ENCODE measurements around the gene CST9.

CST9 gene, protein sequence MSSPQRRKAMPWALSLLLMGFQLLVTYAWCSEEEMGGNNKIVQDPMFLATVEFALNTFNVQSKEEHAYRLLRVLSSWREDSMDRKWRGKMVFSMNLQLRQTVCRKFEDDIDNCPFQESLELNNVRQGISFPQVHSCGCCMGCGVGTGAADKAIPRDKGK

DNA sequence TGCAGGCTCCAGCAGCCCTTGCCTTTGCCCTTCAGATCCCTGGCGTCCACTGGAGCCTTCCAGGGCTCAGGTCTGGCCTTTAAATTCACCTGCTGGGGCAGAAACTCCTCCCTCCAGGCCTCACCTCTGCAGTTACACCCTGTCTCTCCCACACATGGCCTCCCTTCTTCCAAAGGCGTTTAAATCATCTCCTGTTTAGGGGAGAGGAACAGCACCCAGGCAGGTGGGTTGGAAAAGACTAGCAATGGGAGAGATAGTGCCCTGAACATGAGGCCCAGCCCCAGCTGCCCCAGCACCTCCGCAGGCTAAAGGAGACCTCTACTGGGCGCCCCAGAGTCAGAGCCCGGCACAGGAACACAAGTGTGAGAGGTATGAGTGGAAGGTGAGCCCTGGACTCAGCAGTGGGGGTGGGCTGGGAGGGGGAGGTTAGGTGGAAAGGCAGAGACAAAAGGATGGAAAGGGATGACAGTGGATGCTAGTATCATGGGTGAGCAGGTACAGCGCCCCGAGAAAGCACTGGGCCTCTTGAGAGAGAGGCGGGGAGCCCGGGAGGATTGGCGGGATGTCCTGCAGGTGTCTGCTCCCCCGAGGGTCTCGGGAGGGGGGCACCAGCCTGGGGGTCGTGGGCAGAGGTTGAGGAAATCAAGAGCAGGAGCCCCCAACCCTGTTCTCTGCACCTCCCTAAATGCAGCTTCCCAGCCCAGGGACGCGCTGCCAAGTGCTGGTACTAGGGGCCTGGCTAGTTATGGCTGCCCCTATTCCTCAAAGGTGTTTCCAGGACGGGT lies at the start of gene CST9:
TSS of gene CST9 (minus strand) at position 51 of the 785 bp plus-strand sequence. CDS start 53 bp downstream, outside the sequence.
- in situ Hi-C loops (cut with MboI; ENCODE audit: low sequenced_read_pairs), result loop anchor here (25.0 kb wide), 1 partner anchor 169 kb away; the partner anchor contains the start of gene CSTL1

DNA sequence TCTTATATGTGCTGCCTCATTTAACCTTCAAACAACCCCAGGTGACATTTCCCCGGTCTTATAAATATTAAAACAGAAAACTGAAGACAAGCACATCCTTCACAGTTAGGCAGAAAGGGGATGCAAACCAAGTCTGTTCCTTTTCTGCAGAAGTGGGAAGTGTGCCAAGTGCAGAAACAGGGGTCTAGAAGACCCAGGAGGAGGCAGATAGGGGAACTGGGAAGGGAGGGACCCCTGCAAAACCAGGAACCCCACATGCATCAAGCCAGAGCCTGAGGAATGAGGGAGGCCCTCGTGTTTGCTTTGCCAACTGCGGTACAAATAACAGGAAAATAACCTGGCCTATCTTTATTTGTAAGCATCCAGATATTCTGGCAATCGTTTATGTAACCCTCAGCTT lies 49.0 kb upstream of the CST9 start:
- in situ Hi-C loops (cut with MboI; ENCODE audit: low sequenced_read_pairs), result no loop called here

DNA sequence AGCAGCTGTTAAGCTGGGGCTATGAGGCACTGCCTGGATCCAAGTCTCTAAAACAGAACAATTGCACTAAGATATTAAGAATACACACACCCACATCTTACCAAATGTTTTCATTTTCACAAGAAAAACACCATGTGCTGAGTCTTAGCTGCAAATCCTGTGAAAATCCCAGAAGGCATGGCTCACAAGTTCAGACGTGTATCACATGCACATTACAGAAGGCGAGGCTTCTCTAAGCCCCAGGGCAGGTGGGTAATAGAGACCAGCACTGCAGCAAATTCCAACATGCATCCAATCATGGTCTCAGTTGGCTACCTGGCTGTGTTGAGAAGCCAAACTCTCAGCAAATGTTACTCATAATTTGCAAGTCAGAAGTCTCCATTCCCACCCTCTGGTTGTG lies 48.3 kb upstream of the CST9 start:
- in situ Hi-C loops (cut with MboI; ENCODE audit: low sequenced_read_pairs), result no loop called here

DNA sequence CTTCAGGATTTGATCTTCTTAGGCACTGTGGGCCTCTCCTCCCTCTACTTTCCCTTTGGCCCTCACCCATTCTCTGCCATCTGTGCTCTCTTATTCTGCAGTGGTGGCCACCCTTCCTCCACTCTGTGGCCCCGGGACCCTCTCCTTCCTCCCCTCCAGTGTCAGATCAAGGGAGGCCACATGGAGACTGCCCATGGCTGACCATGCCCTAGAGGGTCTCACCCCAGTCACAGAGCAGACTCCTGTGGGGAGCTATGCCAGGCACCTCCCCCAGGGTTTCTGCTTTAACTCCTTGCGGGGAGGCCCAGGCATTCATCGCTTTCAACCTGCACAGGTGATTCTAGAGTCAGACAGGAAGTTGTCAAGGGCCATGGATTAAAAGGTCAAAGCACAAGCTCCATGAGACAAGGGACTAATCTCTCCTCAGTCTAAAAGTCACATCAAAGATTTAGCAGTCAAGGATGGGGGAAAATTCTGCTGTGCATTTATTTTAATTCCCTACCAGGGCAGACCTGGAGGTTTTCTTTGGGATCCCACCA lies 47.8 kb upstream of the CST9 start:
- in situ Hi-C loops (cut with MboI; ENCODE audit: low sequenced_read_pairs), result no loop called here

DNA sequence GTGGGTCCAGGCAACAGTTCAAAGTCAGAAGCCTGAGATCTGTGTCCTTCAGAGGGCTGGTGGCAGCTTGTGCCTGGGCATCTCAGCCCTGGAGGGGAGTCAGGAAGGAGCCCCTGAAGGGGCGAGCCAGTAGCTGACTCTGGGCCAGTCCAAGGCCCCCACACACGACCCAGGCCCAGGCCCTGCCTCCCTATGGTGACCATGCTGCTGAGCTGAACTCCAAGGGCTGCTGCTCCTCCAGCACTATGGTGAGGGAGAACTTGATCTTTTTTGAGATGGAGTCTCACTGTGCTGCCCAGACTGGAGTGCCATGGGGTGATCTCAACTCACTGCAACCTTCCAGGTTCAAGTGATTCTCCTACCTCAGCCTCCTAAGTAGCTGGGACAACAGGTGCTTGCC lies 47.2 kb upstream of the CST9 start:
- in situ Hi-C loops (cut with MboI; ENCODE audit: low sequenced_read_pairs), result no loop called here

DNA sequence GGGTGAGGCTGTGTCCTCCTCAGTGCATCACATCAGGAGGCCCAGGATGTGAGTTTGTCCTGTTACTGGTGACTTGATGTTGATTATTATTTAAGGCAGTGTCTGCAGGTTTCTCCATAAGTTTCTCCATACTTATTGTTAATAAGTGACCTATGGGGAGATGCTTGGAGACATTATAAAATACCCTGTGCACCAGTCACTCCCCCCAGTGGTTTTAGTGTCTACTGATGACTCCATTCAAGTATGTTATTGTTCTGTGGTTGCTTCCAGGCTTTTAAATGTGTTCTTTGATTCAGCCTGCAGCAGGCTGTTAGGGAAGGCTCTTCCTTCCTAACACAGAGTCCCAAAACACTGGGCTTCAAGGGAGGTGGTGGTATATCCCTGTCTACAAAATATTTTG lies 46.7 kb upstream of the CST9 start:
- in situ Hi-C loops (cut with MboI; ENCODE audit: low sequenced_read_pairs), result no loop called here

DNA sequence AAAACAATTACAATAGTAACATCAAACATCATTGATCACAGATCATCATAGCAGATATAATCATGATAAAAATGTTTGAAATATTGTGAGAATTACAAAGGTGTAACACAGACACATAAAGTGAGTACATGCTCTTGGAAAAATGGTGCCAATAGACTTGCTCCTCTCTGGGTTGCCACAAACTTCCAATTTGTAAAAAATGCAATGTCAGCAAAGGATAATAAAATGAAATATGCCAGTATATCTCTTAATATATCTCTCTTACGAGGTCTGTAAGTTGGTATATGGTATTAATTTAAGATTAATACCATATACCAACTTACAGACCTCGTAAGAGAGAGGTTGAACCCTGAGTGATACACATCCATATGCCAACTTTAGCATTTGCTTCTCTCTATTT lies 45.4 kb upstream of the CST9 start:
- in situ Hi-C loops (cut with MboI; ENCODE audit: low sequenced_read_pairs), result no loop called here

DNA sequence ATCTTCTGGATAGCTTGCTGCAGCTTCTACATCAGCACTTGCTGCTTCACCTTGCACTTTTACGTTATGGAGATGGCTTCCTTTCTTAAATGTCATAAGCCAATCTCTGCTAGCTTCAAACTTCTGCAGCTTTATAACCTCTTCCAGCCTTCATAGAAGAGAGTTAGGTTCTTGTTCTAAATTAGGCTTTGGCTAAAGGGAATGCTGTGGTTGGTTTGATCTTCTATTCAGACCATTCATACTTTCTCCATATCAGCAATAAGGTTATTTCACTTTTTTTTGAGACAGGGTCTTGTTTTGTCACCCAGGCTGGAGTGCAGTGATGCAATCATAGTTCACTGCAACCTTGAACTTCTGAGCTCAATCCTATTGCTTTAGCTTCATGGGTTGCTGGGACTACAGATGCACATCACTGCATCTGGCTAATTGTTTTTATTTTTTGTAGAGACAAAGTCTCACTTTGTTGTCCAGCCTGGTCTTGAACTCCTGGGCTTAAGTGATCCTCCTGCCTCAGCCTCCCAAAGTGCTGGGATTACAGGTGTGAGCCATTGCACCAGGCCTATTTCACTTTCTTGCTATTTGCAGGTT lies 44.2 kb upstream of the CST9 start:
- in situ Hi-C loops (cut with MboI; ENCODE audit: low sequenced_read_pairs), result loop anchor here (25.0 kb wide), 1 partner anchor 638 kb away; no protein-coding TSS in a partner anchor

DNA sequence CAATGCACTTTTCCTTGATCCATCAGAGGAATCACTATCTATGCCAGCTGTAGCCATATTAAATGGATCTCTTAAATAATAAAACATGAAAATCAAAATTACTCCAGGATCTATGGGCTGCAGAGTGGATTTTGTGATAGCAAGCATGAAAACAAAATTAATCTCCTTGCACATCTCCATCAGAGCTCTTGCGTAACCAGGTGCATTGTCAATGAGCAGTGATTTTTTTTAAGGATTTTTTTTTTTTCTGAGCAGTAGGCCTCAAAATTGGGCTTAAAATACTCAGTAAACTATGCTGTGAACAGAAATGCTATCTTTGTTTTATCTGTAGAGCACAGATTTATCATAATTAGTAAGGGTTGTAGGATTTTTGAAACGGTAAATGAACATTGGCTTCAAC lies 43.5 kb upstream of the CST9 start:
- in situ Hi-C loops (cut with MboI; ENCODE audit: low sequenced_read_pairs), result loop anchor here (25.0 kb wide), 1 partner anchor 637 kb away; no protein-coding TSS in a partner anchor

DNA sequence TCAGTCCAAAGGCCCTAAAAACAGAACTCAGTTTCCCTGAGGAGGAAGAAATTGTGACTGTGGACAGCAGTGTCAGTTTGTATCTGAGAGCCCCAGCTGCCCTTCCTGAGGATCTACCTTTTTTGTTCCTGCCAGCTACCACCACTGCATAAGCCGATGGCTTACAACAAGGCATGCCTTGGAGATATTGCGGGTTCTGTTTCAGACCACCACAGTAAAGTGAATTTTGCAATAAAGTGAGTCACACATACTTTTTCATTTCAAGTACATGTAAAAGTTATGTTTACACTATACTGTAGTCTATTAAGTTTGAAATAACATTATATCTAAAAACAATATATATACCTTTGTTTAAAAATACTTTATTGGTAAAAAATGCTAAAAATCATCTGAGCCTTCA lies 41.6 kb upstream of the CST9 start:
- in situ Hi-C loops (cut with MboI; ENCODE audit: low sequenced_read_pairs), result loop anchor here (25.0 kb wide), 1 partner anchor 635 kb away; no protein-coding TSS in a partner anchor

DNA sequence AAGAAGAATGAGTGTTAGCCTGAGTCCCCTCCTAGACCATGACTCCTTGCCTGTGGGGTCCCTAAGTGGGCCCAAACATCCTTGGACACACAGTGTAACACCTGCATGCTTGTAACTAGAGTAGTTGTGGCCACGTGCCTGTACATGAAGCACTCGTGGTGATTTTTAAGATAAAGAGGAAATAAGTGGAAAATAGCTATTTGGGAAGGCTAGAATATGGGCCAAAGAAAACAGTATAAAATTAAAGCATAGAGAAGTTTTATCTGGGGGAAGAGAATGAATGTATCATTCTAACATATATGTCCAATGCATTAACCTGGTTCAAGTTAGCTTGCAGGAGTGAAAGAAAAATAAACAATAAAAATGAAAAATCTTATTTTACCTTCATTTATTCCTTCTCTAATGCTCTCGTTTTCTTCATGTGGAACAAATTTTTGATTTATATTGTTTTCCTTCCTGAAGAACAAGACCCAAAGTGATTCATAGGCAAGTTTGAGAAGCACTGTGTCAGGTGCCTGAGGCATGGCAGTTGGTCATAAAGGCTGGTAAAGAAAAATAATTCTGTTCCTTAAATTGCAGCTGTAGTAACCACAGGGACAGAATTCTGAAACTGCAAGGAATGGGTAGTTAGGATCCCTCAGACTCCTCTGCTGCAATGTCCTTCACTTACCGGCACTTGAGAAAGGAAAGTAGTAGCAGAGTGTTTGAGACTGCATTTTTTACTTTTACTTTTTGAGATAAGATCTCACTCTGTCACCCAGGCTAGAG lies 40.6 kb upstream of the CST9 start:
- in situ Hi-C loops (cut with MboI; ENCODE audit: low sequenced_read_pairs), result loop anchor here (25.0 kb wide), 1 partner anchor 634 kb away; no protein-coding TSS in a partner anchor

DNA sequence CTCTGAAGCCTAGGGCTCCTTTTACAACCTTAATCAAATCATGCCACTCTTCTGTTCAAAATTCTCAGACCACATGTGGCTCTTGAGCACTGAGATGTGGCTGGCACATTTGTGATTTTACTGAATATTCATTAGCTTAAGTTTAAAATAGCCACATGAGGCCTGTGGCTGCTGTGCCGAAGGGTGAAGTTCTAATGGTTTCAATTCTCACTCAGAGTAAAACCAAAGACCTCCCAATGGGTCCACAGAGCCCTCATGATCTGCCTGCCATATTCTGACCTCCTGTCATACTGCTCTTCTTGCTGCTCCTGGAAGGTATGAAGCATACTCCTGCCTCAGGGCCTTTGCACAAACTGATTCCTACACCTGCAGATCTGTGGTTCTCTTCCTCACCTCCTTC lies 39.9 kb upstream of the CST9 start:
- in situ Hi-C loops (cut with MboI; ENCODE audit: low sequenced_read_pairs), result loop anchor here (25.0 kb wide), 1 partner anchor 633 kb away; no protein-coding TSS in a partner anchor

DNA sequence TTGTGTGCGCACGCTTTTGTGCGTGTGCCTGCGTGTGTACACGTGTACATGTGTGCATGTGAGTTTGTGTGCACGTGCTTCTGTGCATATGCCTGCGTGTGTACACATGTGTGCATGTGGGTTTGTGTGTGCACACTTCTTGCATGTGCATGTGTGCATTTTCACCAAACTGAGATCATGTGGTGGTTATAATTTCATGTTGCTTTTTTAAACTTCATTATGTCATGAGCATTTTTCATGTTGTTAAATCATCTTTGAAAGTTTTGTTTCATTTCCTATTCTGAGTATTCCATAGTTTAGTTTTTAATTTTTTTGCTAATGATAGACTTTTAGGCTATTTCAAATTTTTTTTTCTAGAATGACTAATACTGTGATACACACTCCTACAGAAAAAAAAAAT lies 38.4 kb upstream of the CST9 start:
- in situ Hi-C loops (cut with MboI; ENCODE audit: low sequenced_read_pairs), result loop anchor here (25.0 kb wide), 1 partner anchor 632 kb away; no protein-coding TSS in a partner anchor

DNA sequence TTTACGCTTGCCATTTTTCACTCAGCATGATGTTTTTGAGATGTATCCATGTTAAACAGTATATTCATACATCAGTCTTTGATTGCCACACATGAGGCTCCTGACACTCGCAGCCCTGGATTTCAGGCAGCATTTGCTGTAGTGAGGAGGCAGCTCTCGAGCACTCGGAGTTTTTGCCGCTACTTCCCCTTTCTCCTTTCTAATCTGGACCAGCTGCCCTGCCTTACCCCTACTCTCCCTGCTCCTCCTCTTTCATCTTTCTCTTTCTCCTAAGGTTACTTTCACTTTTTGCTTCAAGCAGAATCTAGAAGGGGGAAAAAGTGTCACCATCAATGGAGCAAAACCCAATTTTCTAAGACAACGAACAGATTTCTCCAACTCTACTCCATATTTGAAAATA lies 37.9 kb upstream of the CST9 start:
- in situ Hi-C loops (cut with MboI; ENCODE audit: low sequenced_read_pairs), result loop anchor here (25.0 kb wide), 1 partner anchor 631 kb away; no protein-coding TSS in a partner anchor

DNA sequence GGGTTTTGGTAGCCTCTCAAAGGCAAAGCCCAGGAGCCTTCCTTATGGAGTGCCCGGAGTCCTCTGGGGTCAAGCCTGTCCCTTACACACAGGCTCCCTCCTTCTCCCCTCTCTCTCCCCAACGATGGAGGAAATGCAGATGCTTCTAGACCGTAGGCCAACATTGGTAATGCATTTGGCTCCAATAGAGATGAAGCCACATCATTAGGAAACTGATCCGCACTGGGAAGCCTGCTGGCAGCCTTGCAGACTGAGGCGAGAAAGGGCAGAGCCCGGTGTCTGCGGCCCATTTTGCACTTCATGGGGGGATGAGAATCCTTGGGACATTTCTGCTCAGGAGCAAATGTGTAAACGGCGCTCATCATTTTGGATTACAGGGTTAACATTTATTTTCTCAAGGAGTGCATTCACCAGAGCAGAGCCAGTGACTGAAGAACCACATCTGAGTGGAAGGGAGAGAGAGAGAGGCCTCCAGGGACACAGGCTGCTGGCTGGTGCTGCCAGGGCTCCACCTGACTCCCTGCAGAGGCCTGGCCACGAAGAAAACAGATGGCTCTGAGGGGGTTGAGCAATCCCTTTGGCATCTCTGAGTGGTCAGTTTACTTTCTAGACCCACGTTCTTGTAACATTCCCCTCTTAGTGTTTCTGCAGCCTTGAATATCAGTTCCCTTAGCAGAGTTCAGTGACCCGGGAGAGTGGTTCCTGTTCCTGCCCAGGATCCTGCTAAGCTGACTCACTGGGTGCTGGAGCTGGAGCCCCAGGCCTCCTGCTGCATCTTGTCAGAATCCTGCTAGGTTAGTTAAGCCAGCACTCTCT lies 36.4 kb upstream of the CST9 start:
- in situ Hi-C loops (cut with MboI; ENCODE audit: low sequenced_read_pairs), result loop anchor here (25.0 kb wide), 1 partner anchor 630 kb away; no protein-coding TSS in a partner anchor

DNA sequence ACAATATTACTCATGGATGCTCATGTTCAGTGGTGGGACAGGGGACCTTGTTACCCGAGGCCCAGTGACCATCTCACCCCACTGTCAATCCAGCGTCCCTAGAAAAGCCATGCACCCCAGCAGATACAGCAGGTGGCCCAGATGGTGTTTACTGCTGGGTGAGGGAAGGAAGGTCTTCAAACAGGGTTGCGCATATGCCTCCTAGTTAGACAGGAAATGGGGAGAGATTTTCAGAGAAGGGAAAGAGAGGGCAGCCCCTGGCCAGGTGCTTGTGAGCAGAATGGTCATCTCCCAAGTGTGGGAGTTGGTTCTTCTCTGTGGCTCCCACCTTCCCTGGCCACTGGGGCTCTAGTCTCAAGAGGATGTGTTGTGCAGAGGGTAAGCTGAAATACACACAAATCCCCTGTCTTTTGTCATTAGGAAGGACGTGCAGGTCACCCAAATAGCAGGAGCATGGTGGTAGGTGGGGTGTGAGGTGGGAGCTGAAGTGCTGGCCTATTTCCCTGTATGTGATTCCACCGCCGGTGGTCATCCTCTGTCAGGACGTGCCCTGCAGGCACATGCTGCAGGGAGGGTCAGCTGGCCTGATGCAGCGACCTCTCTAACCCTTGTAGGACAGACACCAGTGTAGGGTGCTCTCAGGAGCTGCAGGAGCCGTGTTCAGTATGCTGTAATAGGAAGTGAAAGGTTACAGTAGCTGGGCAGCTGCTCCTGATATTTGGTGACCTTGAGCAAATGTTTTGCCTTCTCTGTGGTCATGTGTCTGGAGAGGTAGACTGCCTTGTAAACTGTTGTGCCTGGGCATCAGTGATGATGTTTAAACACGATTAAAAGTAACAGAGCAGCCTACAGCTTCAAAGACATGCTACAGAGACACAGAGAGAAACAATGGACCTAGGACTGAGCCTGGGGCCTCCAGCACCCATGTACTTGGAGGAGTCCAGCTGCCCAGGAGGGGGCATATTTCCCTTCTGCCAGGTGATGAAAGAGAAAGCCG lies 35.3 kb upstream of the CST9 start:
- in situ Hi-C loops (cut with MboI; ENCODE audit: low sequenced_read_pairs), result loop anchor here (25.0 kb wide), 1 partner anchor 629 kb away; no protein-coding TSS in a partner anchor

DNA sequence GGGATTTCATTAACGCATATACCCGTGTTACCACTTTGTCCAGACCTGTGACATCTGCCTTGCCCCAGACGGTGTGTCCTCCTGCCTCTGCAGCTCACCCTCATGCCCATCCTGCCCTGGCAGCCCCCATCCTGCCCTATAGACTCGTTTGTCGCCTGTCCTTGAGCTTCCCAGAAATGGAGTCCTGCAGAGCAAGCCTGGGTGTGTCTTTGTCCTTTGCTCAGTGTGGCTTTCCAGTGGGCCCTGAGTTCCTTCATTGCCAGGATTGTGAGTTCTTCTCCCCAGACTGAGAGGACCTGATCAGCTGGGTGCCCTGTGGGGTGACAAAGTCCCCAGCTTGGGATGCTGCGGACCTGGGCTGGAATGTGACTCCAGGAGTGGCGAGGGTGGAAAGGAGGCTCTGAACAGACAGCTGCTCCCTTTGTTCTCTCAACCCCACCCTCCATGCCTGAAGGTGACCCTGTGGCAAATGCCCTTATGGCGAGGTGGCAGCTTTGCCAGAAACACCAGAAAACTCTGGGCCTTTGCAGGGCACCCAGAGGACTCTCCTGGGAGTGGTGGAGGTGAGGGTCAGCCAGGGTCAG lies 34.4 kb upstream of the CST9 start:
- in situ Hi-C loops (cut with MboI; ENCODE audit: low sequenced_read_pairs), result loop anchor here (25.0 kb wide), 1 partner anchor 628 kb away; no protein-coding TSS in a partner anchor

DNA sequence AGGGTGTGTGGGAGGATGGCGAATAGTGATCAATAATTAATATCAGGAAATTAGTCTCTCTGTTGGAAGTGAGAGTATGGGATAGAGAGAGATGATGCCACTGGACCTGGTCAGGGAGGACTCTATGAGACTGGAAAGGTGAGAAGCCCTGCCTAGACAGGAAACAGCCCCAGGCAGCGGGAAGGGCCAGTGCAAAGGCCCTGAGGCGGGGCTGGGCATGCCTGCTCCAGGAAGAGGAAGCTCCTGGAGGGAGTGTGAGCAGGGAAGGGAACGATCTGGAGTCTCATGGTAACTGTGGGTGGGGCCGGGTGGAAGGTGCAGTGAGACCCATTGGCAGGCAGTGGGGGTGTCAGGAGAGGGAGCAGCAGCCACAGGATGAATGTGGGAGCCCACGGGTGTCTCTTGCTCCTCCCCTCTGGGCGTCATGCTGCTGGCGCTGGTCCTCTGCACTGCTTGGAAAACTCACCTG lies 33.8 kb upstream of the CST9 start:
- in situ Hi-C loops (cut with MboI; ENCODE audit: low sequenced_read_pairs), result loop anchor here (25.0 kb wide), 1 partner anchor 627 kb away; no protein-coding TSS in a partner anchor
